ENCODE results near the gene BCL2. TPM values are rescaled to one million over a fixed set of nuclear protein-coding genes. Genes with fewer than 3 reads are reported as not detected.

Gene BCL2
- polyA plus RNA-seq, 1 donor = 16.0 TPM

GRCh38 chr18:63284827-63285733 is 34.5 kb downstream of the BCL2 start:
- DNase-seq = peak; percentile 54

DNA sequence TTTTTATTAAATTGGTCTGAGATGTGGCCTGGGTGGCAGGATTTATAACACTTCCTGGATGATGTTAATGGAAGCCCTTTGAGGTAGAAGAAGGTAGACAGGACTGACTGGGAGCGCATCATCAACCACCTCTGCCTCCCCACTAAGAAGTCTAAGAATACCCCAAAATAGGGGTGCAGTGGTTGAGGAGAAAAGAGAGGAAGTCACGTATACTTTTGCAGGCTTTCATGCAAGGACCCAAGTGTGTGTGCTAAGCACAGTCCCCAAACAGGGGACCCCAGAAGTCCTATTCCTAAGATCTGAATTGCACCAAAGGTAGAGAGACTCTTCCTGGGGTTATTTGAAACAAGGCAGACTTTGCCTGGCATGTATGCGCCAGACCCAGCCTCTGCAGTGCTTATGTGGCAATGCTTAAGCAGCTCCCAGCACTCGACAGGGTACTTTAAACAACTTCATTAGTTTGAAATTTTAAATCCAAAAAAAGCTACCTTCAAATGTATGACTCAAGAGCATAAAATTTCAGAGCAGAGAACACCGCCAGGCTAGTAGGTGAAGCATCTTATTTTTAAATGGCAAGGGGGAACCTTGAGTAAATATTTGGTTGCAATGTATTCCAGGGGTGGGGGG is 35.3 kb downstream of the BCL2 start:
- no peak for DNase-seq

- peak; percentile 57 for DNase-seq
Measured at GRCh38 chr18:63283305-63284094, 36.1 kb downstream of the BCL2 start.

DNA sequence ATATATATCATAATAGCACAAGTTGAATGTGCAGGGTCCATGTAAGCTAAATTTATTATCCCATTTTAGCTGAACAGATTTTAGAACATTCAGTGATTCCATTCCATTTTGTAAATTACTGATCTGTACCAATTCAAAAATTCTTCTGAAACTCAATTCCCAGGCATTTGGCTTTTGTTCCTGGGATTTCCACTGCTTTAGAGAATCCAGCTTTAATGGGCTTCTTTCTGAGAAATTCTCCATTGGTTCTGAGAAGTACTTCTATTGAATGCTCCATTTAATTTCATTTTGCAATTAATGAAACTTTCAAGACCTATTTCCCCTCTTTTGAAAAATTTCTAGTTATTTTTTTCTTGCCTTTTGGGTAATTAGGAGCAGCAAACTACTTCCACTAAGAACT is 36.8 kb downstream of the BCL2 start:
- DNase-seq = no peak

GRCh38 chr18:63273222-63273927 is 46.2 kb downstream of the BCL2 start:
- no peak for DNase-seq

GRCh38 chr18:63272638-63273037 is 46.9 kb downstream of the BCL2 start:
- DNase-seq = no peak

DNA sequence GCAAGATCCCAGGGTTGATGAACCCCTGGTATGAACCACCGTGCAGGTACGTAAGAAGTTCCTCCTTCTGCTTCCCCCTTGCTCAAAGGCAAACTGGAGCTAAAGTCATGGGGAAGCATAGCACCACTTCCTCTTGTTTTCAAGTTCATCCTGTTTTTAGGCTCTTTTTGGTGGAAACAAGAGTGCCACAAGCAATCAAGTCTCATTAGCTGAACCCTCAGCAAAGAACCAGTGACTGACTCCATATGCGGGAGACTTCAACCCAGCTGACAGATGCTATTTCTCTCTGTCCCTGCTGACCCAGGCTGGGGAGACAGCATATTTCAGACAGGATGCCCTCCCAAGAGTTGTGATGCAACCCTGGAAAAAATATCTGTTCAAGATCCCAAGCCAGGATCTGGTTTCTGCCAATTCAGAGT is 47.7 kb downstream of the BCL2 start:
- no peak for DNase-seq

- no peak for DNase-seq
Measured at GRCh38 chr18:63271148-63271547, 48.4 kb downstream of the BCL2 start.

DNA sequence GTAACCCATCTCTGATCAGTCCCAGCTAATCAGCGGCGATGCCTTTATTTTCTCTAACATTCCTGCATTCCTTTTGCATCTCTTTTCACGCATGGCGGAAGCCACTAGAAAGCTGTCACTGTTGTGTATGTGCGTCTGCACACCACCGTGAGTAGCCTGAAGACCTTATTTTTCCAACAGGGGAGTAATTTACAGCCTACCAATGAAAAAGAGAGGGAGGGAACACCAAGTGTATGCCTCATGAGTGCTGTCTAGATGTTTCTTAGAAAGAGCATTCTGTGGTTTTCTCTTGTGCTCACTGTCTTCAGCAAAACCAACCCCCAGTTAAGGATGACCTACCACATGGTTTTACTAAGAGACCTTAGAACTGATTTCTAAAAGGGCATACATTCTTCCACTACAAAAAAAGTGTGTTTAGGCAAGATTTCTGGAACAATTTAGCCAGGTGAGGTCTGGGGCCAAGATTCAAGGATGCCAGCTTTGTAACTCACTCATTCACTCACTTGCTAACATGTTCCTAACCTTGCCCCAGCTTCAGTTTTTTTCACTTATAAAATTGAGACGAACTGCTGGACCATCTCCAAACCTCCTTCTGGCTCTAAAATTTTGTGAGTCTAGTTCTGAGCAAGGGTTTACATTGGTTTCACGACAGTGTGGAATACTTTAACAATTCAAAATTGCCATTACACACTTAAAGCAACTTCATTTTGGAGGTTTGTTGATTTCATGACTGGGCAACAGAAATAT is 51.4 kb downstream of the BCL2 start:
- no peak for DNase-seq

- no peak for DNase-seq
Measured at GRCh38 chr18:63266888-63267790, 52.4 kb downstream of the BCL2 start.

GRCh38 chr18:63265326-63265725 is 54.2 kb downstream of the BCL2 start:
- DNase-seq = no peak

DNA sequence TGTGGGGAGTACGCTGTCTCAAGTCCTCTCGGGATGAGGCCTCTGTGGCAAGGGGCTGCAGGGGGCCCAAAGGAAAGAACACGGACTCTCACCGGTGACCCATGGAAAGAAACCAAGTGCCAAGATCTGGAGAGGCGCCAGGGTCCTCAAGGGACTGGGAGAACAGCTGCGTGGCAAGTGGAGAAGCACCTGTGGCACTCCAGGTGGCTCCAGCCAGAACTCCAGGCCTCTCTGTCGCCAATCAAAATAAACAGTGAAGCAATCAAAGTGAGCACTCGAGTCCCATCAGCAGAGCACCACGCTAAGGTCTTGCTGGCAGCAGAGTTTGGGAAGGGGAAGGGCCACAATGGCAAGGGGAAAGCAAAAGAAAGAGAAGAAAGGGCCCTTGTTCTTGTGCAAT is 54.7 kb downstream of the BCL2 start:
- DNase-seq = no peak

GRCh38 chr18:63263444-63263843 is 56.1 kb downstream of the BCL2 start:
- no peak for DNase-seq

DNA sequence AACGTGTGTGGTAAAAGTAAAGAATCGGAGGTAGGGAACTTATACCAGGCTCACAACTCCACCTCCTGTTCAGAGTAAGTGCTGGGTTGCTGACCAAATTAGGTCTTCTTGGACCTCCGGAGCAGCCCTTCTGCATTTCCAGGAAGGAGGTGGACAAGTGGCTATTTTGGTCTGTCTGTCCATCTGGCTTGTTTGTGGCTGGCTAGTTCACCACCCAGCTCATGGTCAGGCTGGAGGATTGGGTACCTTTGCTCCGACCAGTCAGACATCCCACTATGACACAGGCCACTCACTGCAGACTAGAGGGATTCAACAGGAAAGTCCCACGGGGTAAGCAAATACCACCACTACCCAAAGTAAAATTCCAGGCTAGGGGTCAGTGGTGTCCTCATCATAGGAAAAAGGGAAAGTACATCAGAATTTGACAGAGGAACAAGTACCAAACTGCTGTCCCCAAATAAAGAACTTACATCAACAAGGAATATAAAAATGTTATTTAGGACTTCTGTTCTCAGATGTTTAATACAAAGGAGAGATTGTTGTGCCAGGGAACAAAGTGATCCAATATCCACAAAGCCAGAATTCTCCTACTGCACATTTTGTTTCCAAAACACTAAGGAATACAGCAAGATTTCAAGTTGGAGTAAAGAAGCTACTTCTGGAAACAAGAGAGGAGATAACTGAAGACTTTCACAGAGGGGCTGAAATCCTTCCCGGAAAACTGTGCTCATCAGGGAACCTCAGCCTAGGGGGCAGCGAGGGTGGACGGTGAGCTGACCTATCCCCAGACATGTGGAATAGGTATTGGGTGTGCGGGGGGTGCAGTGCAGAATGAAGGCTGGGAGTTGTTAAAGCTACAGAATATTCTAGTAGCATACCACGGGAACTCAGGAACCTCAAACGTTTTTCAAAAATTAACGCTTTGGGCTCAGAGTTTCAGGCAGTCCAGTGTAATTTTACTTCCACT is 56.9 kb downstream of the BCL2 start:
- no peak for DNase-seq

GRCh38 chr18:63261029-63261428 is 58.5 kb downstream of the BCL2 start:
- DNase-seq = no peak

- DNase-seq = no peak
Measured at GRCh38 chr18:63260380-63260754, 59.2 kb downstream of the BCL2 start.

DNA sequence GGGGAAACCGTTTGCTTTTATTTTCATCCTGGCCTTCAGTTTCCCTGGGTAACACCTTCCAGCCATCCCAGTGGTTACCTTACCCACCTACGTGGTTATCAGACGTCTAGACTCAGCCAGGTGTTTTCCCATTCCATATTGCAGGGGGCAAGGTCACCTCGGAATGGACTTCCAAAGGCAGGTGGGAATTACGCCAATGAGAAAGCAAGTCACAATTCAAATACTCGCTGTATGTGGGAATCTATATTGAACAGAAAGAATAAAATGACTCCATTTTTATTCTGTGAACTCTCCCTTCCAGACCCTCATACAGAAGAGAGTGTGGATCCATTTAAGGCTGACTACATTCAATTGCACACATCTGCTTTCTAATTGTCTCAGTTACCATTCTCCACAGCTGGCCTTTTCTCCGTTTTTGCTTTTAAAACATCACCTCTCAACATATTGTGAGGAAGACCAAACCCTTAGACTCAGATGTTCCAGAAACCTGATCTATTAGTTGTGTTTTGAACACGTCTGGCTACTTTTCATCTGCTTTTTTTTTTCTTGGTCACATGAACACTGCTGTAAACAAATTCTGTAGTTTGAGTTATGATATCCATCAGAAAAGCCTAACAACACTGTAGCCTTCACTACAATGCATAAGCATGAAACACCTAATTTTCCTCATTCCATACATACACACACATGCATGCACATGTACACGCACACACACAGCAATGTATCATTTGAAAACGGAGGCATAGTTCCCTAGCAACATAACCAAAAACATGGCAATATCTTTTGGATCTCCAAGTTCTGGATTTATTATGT is 59.8 kb downstream of the BCL2 start:
- no peak for DNase-seq

- no peak for DNase-seq
Measured at GRCh38 chr18:63258749-63259566, 60.6 kb downstream of the BCL2 start.
